Tibial nerve (tissue), 4 donors: ENCODE measurements around the gene CLTCL1. TPM values are rescaled to one million over a fixed set of nuclear protein-coding genes. Genes with fewer than 3 reads are reported as not detected.

Source experiments
- DNase-seq, 2 donors: peaks; one replicate each; pipeline ENCODE4 v3.0.0-alpha.2; 2019; ENCODE audit warnings: low spot score in 2 of 2
- H3K27ac ChIP-seq, 4 donors: fragments of 200-600 bp; sonication (generic) in 3 of 4; one replicate each; pipeline ENCODE4 v1.5.1; 2017 to 2019; ENCODE audit warnings: mild to moderate bottlenecking in 1 of 4
- H3K27me3 ChIP-seq, 2 donors: fragments of 200-600 bp; sonication (generic) in 1 of 2; one replicate each; pipeline versions ENCODE4 v1.5.1 to v1.6.0; 2017 to 2019
- H3K36me3 ChIP-seq, 3 donors: fragments of 200-600 bp; sonication (generic); one replicate each; pipeline ENCODE4 v1.5.1; 2018 to 2019
- H3K4me1 ChIP-seq, 4 donors: fragments of 200-600 bp; sonication (generic) in 3 of 4; one replicate each; pipeline ENCODE4 v1.5.1; 2017 to 2019
- H3K4me3 ChIP-seq, 4 donors: fragments of 200-600 bp; sonication (generic) in 3 of 4; one replicate each; pipeline ENCODE4 v1.5.1; 2017 to 2019; ENCODE audit warnings: mild to moderate bottlenecking in 1 of 4, moderate library complexity in 1 of 4
- H3K9me3 ChIP-seq, 4 donors: fragments of 200-600 bp; sonication (generic) in 3 of 4; one replicate each; pipeline ENCODE4 v1.5.1; 2017 to 2019
- CTCF ChIP-seq, 5 experiments: fragments of 200-600 bp in 3 of 5; fragments of 450-650 bp in 2 of 5; sonication (generic) in 3 of 5; IDR thresholded peaks; one replicate each; pipeline ENCODE4 v1.5.1; 2016 to 2019; ENCODE audit warnings: antibody characterized with exemption in 5 of 5, mild to moderate bottlenecking in 3 of 5, moderate library complexity in 2 of 5
- EP300 ChIP-seq, 2 donors: sonication (generic); formaldehyde crosslinking; IDR thresholded peaks; one replicate each; pipeline ENCODE4 v1.6.1; 2017; ENCODE audit warnings: antibody characterized with exemption in 2 of 2, mild to moderate bottlenecking in 1 of 2
- POLR2A ChIP-seq, 2 donors: fragments of 450-650 bp; IDR thresholded peaks; one replicate each; pipeline ENCODE4 v1.6.1; 2017; ENCODE audit warnings: antibody characterized with exemption in 2 of 2, mild to moderate bottlenecking in 2 of 2, moderate library complexity in 2 of 2
- WGBS, 2 donors: methylation state at CpG; one replicate each; pipeline ENCODE4 v1.1.5; 2018; 5-methylcytosine and 5-hydroxymethylcytosine counted together
- total RNA-seq, 4 donors: library from RNA; depleted of rRNA; stranded (reverse); fragments of >200 nt; gene quantifications; one replicate each; pipeline ENCODE4 v1.1.0, GENCODE V29; 2016

Gene CLTCL1
- total RNA-seq, 4 donors from 2014 or later: 22.6 to 35.9 (median 26.8) TPM

- TF ChIP-seq POLR2A (IDR thresholded peaks at IDR 0.05): no peak
- TF ChIP-seq EP300 (IDR thresholded peaks at IDR 0.05): no peak
- no peak for TF ChIP-seq CTCF (IDR thresholded peaks at IDR 0.05)
- no peak overlapping the region for H3K4me3 ChIP-seq
- no peak overlapping the region for H3K27ac ChIP-seq
- WGBS, 2 donors: 91 to 97% methylated on average over 13 to 16 of the region's 16 CpGs
- H3K27me3 ChIP-seq: no peaks in the 10 kb centered on the region
- H3K4me1 ChIP-seq: no peaks in the 10 kb centered on the region
- peaks cover 0 to 67% (median 0%) of the 10 kb centered on the region in 3 donors for H3K36me3 ChIP-seq
- DNase-seq: no peak
- no peaks in the 10 kb centered on the region for H3K9me3 ChIP-seq
Observed at GRCh38 chr22:19194766-19195536, 96.6 kb downstream of the CLTCL1 start.

DNA sequence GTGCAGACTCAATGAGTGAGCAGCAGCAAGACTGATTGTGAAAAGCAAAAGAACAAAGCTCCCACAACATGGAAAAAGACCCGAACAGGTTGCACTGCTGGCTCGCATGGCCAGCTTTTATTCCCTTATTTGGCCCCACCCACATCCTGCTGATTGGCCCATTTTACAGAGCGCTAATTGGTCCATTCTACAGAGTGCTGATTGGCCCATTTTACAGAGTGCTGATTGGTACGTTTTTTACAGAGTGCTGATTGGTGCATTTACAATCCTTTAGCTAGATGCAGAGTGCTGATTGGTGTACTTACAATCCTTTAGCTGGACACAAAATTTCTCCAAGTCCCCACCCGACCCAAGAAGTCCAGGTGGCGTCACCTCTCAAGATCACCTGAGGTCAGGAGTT, 97.6 kb downstream of the CLTCL1 start:
- TF ChIP-seq CTCF (IDR thresholded peaks at IDR 0.05) (no peak), EP300 (IDR thresholded peaks at IDR 0.05) (no peak)
- H3K36me3 ChIP-seq: peaks cover 0 to 60% (median 0%) of the 10 kb centered on the region in 3 donors
- 91 to 96% methylated on average over 6 of the region's 6 CpGs for WGBS, 2 donors

DNA sequence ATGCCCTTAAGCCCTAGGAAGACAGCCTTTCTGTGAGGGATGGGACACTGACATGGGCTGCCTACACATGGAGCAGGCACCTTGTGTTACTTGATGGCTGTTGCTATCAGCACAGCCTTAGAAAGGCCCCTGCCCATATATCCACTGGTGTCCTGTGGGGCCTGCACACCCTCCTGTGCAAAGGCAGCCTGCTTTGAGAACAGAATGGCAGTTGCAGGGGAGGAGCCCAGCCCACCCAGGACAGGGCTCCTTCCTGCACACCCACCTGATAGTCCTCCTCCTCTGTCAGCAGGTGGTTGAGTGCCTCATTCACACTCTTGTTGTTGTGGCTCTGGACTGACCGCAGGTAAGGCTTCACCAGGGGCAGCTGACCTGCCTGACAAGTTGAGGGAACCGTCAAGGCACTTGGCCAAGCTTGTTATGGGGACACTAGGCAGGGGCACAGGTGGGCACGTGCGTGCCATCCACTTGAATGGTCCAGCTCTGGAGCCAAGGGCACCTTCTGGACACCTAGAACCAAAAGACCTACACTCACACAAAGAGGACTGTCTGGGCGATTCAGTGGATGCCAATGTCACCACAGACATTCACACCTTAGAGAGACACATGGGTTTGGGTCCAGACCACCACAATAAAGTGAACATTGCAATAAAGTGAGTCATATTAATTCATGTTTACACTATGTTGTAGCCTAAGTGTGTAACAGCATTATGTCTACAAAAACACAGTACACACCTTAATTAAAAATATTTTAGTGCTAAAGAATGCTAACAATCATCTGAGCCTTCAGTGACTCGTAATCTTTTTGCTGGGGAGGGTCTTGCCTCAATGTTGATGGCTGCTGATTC, 103.6 kb downstream of the CLTCL1 start:
- Histone ChIP-seq H3K36me3 (peaks cover 0 to 39% (median 0%) of the 10 kb centered on the region in 3 donors), H3K4me1 (peaks cover 0 to 4% (median 0%) of the 10 kb centered on the region in 4 donors), H3K27me3 (no peaks in the 10 kb centered on the region), H3K9me3 (no peaks in the 10 kb centered on the region), H3K27ac (no peak overlapping the region), H3K4me3 (no peak overlapping the region)
- no peak for DNase-seq
- 84 to 92% methylated on average over 6 of the region's 6 CpGs for WGBS, 2 donors
- no peak for TF ChIP-seq POLR2A (IDR thresholded peaks at IDR 0.05)
- TF ChIP-seq EP300 (IDR thresholded peaks at IDR 0.05): no peak
- TF ChIP-seq CTCF (IDR thresholded peaks at IDR 0.05): no peak

More for the DNA sequence above, 97.6 kb downstream of the CLTCL1 start:
- no peaks in the 10 kb centered on the region for H3K9me3 ChIP-seq
- H3K4me1 ChIP-seq: no peaks in the 10 kb centered on the region
- no peak overlapping the region for H3K27ac ChIP-seq
- DNase-seq: no peak
- H3K27me3 ChIP-seq: no peaks in the 10 kb centered on the region
- H3K4me3 ChIP-seq: no peak overlapping the region

GRCh38 chr22:19184276-19184997, 107.1 kb downstream of the CLTCL1 start:
- no peak for TF ChIP-seq CTCF (IDR thresholded peaks at IDR 0.05)
- TF ChIP-seq POLR2A (IDR thresholded peaks at IDR 0.05): no peak
- TF ChIP-seq EP300 (IDR thresholded peaks at IDR 0.05): no peak
- H3K9me3 ChIP-seq: no peaks in the 10 kb centered on the region
- 90 to 92% methylated on average over 17 to 20 of the region's 20 CpGs for WGBS, 2 donors
- peak overlapping the region in 2 of 4 donors; percentile 42 to 55 for H3K27ac ChIP-seq
- no peak overlapping the region for H3K4me3 ChIP-seq
- H3K27me3 ChIP-seq: no peaks in the 10 kb centered on the region
- no peak for DNase-seq
- H3K4me1 ChIP-seq: peaks cover 0 to 9% (median 0%) of the 10 kb centered on the region in 4 donors
- peaks cover 0 to 16% (median 0%) of the 10 kb centered on the region in 3 donors for H3K36me3 ChIP-seq
